COLO829 (cell line): ENCODE results near the gene TRHDE.

Experiments
- DNase-seq: peaks from one replicate; pipeline ENCODE4 v3.0.0; 2012; ENCODE audit warnings: low spot score

Gene TRHDE

DNA sequence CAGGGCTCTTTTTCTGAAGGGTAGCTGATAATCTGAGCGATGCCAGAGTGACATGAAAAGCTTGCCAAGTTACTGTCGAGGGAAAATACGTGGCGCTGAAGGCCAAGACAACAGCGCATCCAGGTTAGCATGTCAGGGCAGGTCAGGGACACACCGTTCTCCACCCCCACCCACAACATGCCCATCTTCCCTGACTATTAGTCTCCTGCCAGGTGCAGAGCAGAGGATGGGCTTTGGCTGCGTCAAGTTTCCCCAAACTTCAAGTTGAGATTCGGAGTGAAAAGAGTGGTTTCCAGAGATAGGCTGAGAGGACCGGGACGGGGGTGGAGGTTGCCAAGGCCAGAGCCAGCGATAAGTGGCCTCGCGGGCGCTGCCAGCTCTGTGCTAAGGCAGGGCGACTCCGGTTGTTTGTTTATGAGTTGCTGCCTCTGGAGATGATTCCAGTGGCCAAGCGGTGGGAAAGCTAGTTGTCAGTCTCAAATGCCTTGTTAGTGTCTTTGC is 1.7 kb downstream of the TRHDE start:
- DNase-seq, result no peak

DNA sequence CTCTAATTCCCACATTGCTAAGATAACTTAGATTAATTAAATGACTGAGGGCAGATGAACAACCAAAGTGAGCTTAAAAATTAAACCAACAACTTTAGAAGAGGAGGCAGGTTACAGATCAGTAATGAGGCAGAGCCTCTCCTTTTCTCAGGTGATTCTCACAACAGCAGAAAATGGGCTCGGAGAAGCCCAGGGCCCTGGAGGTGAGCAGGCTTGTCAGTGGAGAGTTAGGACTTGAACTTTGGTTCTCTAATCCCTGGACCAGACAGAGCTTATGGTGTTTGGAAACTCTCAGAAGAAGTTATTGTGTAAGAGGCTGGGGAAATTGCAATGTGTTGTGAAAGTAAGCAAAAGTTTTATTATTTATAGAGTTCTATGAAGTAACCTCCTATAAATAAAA is 2.8 kb downstream of the TRHDE start:
- DNase-seq, result no peak

DNA sequence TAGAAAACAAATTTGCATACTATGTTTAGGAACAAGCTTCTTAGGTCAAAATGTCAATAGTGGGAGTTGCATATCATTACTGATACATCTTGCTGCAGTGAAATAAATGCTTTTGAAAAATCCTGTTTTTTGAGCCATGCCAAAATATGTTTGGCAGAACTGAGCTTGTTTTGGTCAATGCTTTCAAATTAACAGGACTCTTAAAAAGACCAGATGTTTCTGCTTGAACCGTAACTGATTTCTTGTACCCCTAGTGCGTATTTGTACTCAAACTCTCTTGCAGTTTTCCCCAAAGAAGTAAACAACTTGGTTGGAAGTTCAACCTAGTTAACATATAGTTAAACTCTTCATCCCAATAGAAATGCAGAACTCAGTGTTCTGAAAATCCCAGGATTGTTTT is 3.4 kb downstream of the TRHDE start:
- DNase-seq, result no peak

DNA sequence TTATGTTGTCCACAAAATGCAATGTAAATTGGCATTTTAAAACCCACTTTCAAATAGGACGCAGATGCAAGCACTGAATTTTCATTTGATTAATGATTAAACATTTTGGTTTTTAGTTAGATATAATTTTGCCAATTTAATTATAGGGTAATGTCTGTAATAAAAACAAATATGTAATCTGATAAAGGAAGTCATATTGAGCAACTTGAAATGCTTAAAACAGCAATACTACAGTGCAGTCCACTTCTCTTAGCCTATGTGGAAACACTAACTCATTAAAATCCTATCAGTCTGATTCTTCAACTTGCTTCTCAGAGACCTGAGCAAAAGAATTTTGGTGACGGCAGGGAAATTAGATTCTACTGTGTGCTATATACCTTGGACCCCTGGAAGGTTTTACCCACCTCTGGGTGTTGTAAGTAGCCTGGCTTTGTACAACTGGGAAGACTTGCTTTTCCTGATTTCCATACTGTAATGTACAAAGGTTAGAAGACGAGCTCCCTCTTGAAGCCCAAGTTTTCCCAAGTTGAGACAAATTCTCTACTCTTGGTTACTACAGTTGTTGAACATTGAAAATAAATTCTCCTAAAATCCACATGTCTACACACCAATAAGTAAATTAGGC is 4.1 kb downstream of the TRHDE start:
- no peak for DNase-seq

DNA sequence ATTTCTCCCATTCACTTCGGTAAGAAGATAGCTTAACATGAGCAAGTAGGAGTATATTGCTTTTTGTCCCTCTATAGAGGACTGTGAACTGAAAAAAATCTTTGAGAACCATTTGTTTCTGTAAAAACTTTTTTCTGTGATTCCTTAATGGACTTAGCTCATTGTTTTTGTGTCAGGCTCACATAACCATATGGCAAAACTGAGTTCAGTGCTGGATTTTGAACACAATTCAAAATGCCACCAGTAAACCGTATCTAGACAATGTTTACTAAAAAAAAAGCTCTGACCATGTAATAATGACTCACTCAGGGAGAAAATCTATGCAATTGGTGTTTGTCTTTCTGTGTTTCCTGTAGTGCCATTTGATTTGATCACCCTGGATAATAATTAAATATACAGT is 5.2 kb downstream of the TRHDE start:
- no peak for DNase-seq

DNA sequence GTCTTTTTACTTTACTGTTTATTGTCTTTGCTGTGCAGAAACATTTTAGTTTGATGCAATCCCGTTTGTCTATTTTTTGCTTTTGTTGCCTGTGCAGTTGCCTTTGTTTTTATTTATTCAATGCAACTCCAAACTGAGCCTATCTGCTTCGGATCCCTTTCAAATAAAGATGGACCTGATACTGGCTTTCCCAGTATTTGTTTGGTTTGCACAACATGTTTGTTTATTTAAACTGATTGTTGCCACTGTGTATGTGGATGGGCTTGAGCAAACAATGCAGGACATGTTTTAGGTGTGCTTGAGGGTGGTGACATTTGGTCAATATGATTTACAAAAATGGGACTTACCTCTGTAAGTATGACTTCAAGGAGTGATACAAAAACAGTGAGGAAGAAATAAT is 6.7 kb downstream of the TRHDE start:
- no peak for DNase-seq

DNA sequence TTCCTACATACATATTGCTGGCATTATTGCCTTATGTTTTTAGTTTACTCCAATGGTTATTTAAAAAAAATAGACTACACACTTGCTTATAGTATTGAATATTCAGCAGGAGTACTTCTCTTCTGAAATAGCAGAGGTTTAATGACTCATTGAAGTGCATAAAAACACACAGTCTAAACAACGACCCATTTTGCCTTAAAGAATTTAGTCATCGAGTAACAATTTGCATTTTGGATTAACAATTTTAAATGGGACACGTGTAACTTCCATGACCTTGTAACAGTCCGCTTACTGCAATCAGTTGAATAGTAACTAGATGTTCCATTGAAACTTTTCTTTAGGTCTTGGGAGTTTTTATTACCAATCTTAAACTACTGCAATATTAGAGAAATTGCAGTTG is 9.0 kb downstream of the TRHDE start:
- no peak for DNase-seq

DNA sequence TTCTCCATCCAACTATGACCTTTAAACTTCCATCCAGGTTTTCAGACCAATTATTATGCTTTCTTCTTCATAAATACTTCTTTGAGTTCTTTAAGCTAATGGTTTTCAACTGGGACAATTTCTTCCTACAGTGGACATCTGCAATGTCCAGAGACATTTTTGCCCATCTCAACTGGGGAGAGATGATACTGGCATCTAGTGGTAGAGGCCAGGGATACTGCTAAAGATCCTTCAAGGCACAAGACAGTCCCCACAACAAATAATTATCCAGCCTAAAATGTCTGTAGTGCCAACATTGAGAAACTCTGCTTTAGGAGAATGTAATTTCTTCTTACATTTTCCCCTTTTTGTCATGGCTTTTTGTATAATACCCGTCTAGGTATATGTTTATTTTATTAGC is 10.6 kb downstream of the TRHDE start:
- no peak for DNase-seq

GRCh38 chr12:72285861-72286260 is 13.7 kb downstream of the TRHDE start:
- no peak for DNase-seq

DNA sequence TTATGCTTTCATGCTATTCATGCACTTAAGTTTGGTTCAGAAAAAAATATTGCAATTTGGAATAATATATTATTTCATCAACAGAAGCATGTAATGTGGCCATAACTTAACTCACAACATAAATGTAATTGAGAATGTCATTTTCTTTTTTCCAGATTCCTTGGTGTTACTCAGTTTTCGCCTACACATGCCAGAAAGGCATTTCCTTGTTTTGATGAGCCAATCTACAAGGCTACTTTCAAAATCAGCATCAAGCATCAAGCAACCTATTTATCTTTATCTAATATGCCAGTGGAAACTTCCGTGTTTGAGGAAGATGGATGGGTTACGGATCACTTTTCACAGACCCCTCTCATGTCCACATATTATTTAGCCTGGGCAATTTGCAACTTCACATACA is 14.4 kb downstream of the TRHDE start:
- DNase-seq, result no peak

DNA sequence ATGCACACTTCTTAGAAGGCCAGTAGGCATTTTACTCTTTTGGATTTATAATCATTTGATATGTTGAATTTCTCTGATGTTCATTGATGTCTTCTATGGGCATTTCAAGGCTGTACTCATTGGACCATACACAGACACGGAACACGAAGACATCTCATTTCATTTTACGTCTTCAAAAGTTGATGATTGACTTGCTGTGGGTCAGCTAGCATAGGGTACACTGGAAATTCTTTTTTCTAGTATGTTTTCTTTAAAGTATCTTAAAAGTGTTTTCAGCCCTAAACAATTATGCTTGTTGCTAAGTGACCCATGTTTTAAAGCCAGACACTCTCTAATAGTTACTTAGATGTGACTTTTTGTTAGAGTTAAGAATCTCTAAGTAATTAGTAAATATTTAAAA is 16.3 kb downstream of the TRHDE start:
- DNase-seq, result no peak

DNA sequence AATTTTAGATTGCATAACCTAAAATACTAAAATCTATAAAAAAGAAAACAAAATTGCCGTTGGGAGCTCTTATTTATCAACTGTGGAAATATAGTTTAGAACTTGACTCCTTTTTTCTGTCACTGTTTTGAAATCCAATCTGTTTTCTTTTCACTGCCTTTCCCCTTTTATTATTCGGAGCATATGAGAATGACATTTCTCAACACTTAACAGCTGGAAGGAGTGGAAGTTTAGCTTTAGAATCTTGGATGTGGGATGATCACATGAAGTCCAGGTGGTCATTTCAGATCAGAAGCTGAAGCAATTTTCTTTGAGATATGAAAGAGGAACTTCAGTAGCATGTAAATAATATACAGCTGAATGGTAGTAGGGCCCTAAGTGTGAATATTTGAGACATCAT is 16.7 kb downstream of the TRHDE start:
- DNase-seq, result no peak

- DNase-seq, result no peak
These were observed 17.5 kb downstream of the TRHDE start for GRCh38 chr12:72289633-72290032.

DNA sequence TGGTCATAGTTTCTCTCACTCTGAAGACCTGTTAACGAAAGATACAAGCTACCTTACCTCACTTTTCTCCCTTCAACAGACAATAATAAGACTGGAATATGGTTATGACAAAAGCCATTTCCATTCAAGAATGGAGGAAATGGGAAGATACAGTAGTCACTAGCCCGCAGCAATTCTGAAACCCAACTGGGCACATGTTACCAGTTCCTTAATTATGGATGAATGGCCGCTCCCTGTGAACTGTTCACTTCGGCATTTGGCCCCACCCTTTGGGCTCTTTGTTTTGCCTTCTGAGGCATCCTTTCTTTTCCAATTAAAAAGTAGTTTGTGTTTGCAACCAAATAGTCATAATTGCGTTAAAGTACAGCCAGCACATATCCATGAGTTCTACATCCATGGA is 19.0 kb downstream of the TRHDE start:
- no peak for DNase-seq

DNA sequence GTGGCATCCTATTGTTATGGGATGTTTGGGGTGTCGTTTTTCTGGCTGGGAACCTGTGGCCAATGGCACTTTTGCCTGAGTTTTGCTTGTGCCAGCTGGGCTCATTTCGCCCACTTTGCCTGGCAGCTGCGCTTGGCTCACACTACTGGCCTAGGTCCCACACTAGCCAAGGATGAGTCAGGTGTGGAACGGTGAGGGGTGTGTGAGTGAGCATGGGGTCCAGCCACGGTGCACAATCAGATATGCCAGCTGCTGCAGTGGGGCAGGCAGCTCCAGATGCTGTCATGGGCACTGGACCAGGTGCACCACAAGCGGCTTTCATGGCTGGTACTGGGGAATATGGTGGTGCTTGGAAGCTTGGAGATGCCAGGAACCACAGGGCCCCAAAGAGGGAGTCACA is 21.5 kb downstream of the TRHDE start:
- no peak for DNase-seq

GRCh38 chr12:72295101-72295500 is 22.9 kb downstream of the TRHDE start:
- no peak for DNase-seq

- no peak for DNase-seq
These were observed 23.6 kb downstream of the TRHDE start for GRCh38 chr12:72295744-72296143.

GRCh38 chr12:72296389-72296788 is 24.2 kb downstream of the TRHDE start:
- no peak for DNase-seq

GRCh38 chr12:72297666-72298065 is 25.5 kb downstream of the TRHDE start:
- no peak for DNase-seq

DNA sequence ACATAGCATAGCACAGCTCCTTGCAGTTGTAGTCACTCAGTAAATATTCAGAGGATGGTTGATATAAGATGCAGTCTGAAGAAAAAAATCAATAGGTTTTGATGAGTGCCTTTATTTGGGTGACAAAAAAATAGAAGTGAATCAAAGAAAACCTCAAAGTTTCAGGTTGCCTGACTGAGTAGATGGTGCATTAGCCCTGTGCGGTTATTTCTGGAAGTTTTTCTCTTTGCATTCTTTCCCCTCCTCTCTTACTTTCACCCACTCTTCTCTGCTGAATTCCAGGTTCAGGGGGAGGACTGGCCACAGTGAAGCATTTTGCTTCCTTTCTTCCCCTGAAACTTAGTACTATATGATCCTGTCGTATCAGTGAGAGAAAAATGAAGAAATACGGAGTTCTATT is 28.6 kb downstream of the TRHDE start:
- DNase-seq, result no peak

DNA sequence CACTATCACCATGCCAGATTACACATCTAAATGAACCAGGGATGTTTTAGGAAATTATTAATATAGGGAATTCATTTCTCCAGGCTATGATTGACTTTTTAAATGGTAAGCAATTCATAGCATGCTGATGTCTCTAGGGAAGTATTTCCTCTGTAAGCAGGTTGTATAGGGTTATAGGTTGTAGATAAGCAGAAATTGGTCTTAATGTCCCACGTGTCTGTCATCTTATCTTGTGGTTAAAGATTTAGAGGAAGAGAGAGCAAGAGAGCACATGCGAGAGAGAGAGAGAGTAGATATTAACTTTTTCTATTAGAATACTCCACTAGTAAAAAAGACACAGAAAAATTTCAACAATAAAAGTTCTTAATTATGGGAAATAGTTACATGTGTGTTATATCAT is 32.6 kb downstream of the TRHDE start:
- no peak for DNase-seq

DNA sequence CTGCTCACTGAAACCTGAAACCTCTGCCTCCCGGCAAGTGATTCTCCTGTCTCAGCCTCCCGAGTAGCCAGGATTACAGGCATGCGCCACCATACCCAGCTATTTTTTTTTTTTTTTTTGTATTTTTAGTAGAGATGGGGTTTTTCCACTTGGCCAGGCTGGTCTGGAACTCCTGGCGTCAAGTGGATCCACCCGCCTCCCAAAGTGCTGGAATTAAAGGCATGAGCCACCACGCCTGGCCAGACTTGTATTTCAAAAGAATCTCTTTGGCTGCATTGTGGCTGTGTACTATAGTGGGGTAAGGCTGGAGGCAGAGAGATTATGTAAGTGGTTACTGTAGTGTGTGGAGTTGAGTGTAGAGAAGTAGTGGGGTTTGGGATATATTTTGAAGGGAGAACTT is 35.1 kb downstream of the TRHDE start:
- no peak for DNase-seq

DNA sequence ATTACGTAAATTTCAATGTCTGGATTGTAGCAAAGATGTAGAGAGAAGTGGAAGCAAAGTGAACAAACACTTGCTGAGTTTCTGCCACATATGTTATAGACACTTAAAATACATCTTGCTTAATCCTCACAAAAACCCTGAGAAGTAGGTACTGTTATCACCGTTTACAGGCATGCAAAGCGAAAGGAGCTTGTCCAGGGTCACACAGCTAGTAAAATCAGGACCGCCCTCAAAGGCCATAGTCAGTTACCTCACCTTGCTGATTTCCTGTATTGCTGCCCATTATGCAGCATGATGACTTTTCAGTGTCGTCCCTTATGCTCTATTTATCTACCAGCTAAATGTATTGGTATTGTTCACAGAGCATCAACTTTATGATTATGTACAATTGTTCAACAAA is 39.8 kb downstream of the TRHDE start:
- DNase-seq, result no peak

DNA sequence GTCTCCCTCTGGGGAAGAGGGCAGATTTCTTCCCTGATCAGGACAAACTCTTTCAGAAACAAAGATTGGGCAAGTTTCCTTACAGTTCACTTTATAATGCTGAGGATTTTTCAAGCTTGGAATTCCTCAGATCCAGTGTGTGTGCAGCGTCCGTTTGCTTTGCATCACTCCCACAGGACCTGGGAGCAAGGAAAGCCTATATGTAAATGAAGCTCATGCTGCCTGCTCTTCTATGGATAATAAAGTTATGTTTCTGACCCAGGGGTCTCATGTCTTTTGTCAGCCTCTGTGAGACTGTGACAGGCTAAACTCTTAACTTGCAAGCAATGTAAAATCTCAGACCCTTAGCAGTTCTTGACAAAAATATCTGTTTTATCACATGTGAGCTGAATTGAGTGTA is 41.6 kb downstream of the TRHDE start:
- no peak for DNase-seq

DNA sequence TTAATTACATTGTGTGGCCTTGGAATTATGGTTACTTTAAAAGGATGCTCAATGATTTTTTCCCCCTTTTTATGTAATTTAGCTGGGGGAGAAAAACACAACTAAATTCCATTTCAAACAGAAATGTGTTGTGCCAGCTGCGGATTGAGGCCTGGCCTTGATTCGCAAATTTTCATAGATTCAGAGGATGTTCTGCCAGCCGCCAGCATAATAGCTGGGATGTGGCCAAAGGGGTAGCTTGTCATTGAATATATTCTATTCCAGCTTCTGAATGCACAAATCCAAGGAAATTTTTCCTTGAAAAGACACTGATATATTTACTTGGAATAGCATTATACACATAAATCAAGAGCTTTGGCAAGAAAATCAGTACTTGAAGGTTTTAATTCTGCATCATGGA is 43.7 kb downstream of the TRHDE start:
- no peak for DNase-seq
